H1 (cell line): Measurements from ENCODE around the gene MAP3K1. TPM values are rescaled to one million over a fixed set of nuclear protein-coding genes. Genes with fewer than 3 reads are reported as not detected.
"Not testable (repeated sequence)": the region's sequence is repeated elsewhere in the genome, so short reads cannot be mapped to it uniquely, and the experiment has no call there.

Experiments used
- CTCF ChIA-PET: fragments of 300-600 bp; sonication (Branson Sonifier 250); formaldehyde crosslinking; loops from one replicate; lab custom pipeline; 2021; ENCODE audit not compliant: partially characterized antibody; lab: Charles Lee
- POLR2A ChIA-PET: fragments of 300-600 bp; sonication (Branson Sonifier 250); formaldehyde crosslinking; loops from one replicate; lab custom pipeline; 2021; ENCODE audit warnings: inconsistent platforms; ENCODE audit not compliant: partially characterized antibody; lab: Charles Lee
- DNase-seq, 2 experiments: peaks; one replicate each; pipeline versions ENCODE4 v3.0.0 to v3.0.0-alpha.2; 2010 to 2022; ENCODE audit warnings: low spot score in 2 of 2, low read depth in 1 of 2, mixed read lengths in 1 of 2
- FAIRE-seq: peaks from 2 replicates; lab custom pipeline; 2011; peaks lifted over from hg19 to GRCh38; lab: Jason Lieb, UNC
- H2AFZ ChIP-seq: 2 replicates; pipeline ENCODE4 v1.8.1; 2012; ENCODE audit warnings: low read length, inconsistent platforms
- H2AK5ac ChIP-seq: 2 replicates; pipeline ENCODE4 v1.6.1; 2013; ENCODE audit warnings: low read depth, low read length
- H2BK120ac ChIP-seq: replicated peaks from 2 replicates; pipeline ENCODE3; 2013; ENCODE audit warnings: low read depth, low read length, inconsistent platforms
- H2BK12ac ChIP-seq: 2 replicates; pipeline ENCODE4 v1.6.1; 2013; ENCODE audit warnings: low read depth, low read length
- H2BK15ac ChIP-seq: 2 replicates; pipeline ENCODE4 v1.6.1; 2013; ENCODE audit warnings: low read length
- H2BK20ac ChIP-seq: 2 replicates; pipeline ENCODE4 v1.6.1; 2013; ENCODE audit warnings: low read length
- H2BK5ac ChIP-seq: 2 replicates; pipeline ENCODE4 v1.6.1; 2013; ENCODE audit warnings: low read depth, low read length
- H3K14ac ChIP-seq: 2 replicates; pipeline ENCODE4 v1.6.1; 2013; ENCODE audit warnings: inconsistent platforms; ENCODE audit not compliant: insufficient read length
- H3K18ac ChIP-seq: 2 replicates; pipeline ENCODE4 v1.6.1; 2013; ENCODE audit warnings: low read length; ENCODE audit errors: extremely low read depth
- H3K23ac ChIP-seq: 2 replicates; pipeline ENCODE4 v1.6.1; 2013; ENCODE audit warnings: inconsistent platforms; ENCODE audit not compliant: insufficient read length
- H3K23me2 ChIP-seq: 2 replicates; pipeline ENCODE4 v1.6.1; 2013; ENCODE audit warnings: low read depth, low read length
- H3K27ac ChIP-seq: 2 replicates; pipeline ENCODE4 v1.6.1; 2011; ENCODE audit warnings: low read depth, low read length, inconsistent platforms
- H3K27me3 ChIP-seq, 4 experiments: replicated peaks in 1 of 4; 1 replicate in 1 of 4; 2 replicates in 3 of 4; pipeline versions ENCODE4 v1.6.1 to v1.8.1; 2011 to 2013; ENCODE audit warnings: low read length in 3 of 4, mild to moderate bottlenecking in 3 of 4, inconsistent platforms in 2 of 4, mixed read lengths in 2 of 4, moderate library complexity in 1 of 4; ENCODE audit not compliant: control insufficient read depth in 3 of 4, insufficient read depth in 3 of 4; ENCODE audit errors: extremely low read depth in 1 of 4
- H3K36me3 ChIP-seq, 4 experiments: 2 replicates each; pipeline versions ENCODE4 v1.6.1 to v1.8.1; 2011 to 2013; ENCODE audit warnings: mild to moderate bottlenecking in 4 of 4, low read length in 3 of 4, moderate library complexity in 2 of 4, control low read depth in 1 of 4, inconsistent platforms in 1 of 4; ENCODE audit not compliant: insufficient read depth in 4 of 4, control insufficient read depth in 2 of 4
- H3K4ac ChIP-seq: replicated peaks from 2 replicates; pipeline ENCODE3; 2013; ENCODE audit warnings: low read length, low read depth, mixed read lengths, inconsistent platforms; ENCODE audit not compliant: insufficient read length
- H3K4me1 ChIP-seq, 4 experiments: replicated peaks in 1 of 4; 1 replicate in 1 of 4; 2 replicates in 3 of 4; pipeline versions ENCODE4 v1.6.1 to v1.8.1; 2011 to 2013; ENCODE audit warnings: low read length in 3 of 4, inconsistent platforms in 2 of 4, mixed read lengths in 1 of 4; ENCODE audit not compliant: insufficient read depth in 4 of 4, control insufficient read depth in 3 of 4
- H3K4me2 ChIP-seq, 2 experiments: 2 replicates each; pipeline versions ENCODE4 v1.6.1 to v1.8.1; 2011 to 2013; ENCODE audit warnings: low read depth in 2 of 2, low read length in 2 of 2, control low read depth in 1 of 2, inconsistent platforms in 1 of 2, mild to moderate bottlenecking in 1 of 2; ENCODE audit not compliant: insufficient read depth in 1 of 2
- H3K4me3 ChIP-seq, 4 experiments: fragments of 200-600, 300-600 bp in 1 of 4; sonication (generic), shearing (Covaris generic), sonication (Bioruptor Twin) in 1 of 4; 2 replicates each; pipeline versions ENCODE4 v1.5.1 to v1.8.1; 2011 to 2016; ENCODE audit warnings: low read length in 4 of 4, low read depth in 3 of 4, control low read depth in 2 of 4, inconsistent platforms in 2 of 4, mild to moderate bottlenecking in 2 of 4, mixed read lengths in 1 of 4, moderate library complexity in 1 of 4; ENCODE audit not compliant: insufficient read depth in 2 of 4; ENCODE audit errors: extremely low read depth in 1 of 4
- H3K56ac ChIP-seq: replicated peaks from 2 replicates; pipeline ENCODE3; 2013; ENCODE audit warnings: low read depth, mild to moderate bottlenecking, mixed read lengths, low read length, inconsistent platforms; ENCODE audit not compliant: insufficient read length
- H3K79me1 ChIP-seq: 2 replicates; pipeline ENCODE4 v1.6.1; 2013; ENCODE audit warnings: low read depth, low read length, control low read depth
- H3K79me2 ChIP-seq, 2 experiments: 2 replicates each; pipeline versions ENCODE4 v1.6.1 to v1.8.1; 2012 to 2013; ENCODE audit warnings: low read length in 2 of 2, mild to moderate bottlenecking in 2 of 2, inconsistent platforms in 1 of 2; ENCODE audit not compliant: insufficient read depth in 2 of 2, control insufficient read depth in 1 of 2
- H3K9ac ChIP-seq, 4 experiments: replicated peaks in 1 of 4; 1 replicate in 1 of 4; 2 replicates in 3 of 4; pipeline versions ENCODE4 v1.6.1 to v1.8.1; 2011 to 2013; ENCODE audit warnings: low read depth in 3 of 4, low read length in 3 of 4, control low read depth in 2 of 4, mild to moderate bottlenecking in 2 of 4, moderate library complexity in 2 of 4, inconsistent platforms in 1 of 4; ENCODE audit errors: extremely low read depth in 1 of 4
- H3K9me3 ChIP-seq, 2 experiments: 2 replicates each; pipeline versions ENCODE4 v1.6.1 to v1.8.1; 2012 to 2013; ENCODE audit warnings: mild to moderate bottlenecking in 2 of 2, moderate library complexity in 2 of 2, control low read depth in 1 of 2, inconsistent platforms in 1 of 2, low read depth in 1 of 2, low read length in 1 of 2, mixed read lengths in 1 of 2; ENCODE audit not compliant: insufficient read depth in 2 of 2
- H4K20me1 ChIP-seq, 2 experiments: replicated peaks in 1 of 2; 2 replicates each; pipeline versions ENCODE3 to v1.8.1; 2011 to 2013; ENCODE audit warnings: inconsistent platforms in 2 of 2, low read length in 2 of 2, mild to moderate bottlenecking in 1 of 2; ENCODE audit not compliant: insufficient read depth in 2 of 2, control insufficient read depth in 1 of 2
- H4K5ac ChIP-seq: 2 replicates; pipeline ENCODE4 v1.6.1; 2013; ENCODE audit warnings: low read length, low read depth, mixed read lengths, inconsistent platforms; ENCODE audit not compliant: insufficient read length
- H4K8ac ChIP-seq: 2 replicates; pipeline ENCODE4 v1.8.0; 2013; ENCODE audit warnings: mild to moderate bottlenecking, moderate library complexity, low read length, inconsistent platforms; ENCODE audit not compliant: insufficient read depth; ENCODE audit errors: extremely low read depth
- H4K91ac ChIP-seq: replicated peaks from 2 replicates; pipeline ENCODE3; 2013; ENCODE audit warnings: low read length, mixed read lengths, inconsistent platforms; ENCODE audit not compliant: insufficient read length
- WGBS, 2 experiments: shearing (Covaris generic) in 1 of 2; methylation state at CpG; one replicate each; pipeline versions ENCODE4 v1.1.6 to v1.1.7; 2013 to 2015; ENCODE audit warnings: low lambda C conversion rate in 2 of 2, mixed read lengths in 2 of 2, inconsistent platforms in 1 of 2, low coverage in 1 of 2, missing lambda C conversion rate in 1 of 2; ENCODE audit not compliant: insufficient replicate concordance in 2 of 2, insufficient coverage in 1 of 2, insufficient read length in 1 of 2; ENCODE audit errors: extremely low coverage in 1 of 2, missing lambda C conversion rate in 1 of 2; 5-methylcytosine and 5-hydroxymethylcytosine counted together
- polyA plus RNA-seq, 7 experiments: library from polyadenylated mRNA; depleted of rRNA in 3 of 7; stranded (reverse) in 5 of 7; unstranded in 2 of 7; fragments of >200 nt in 5 of 7; fragments of 200-250 nt in 2 of 7; gene quantifications; 1 replicate in 5 of 7; 2 replicates in 1 of 7; 4 replicates in 1 of 7; pipeline versions ENCODE4 v1.2.1 to v1.2.3, GENCODE V29; 2011 to 2013; ENCODE audit warnings: missing spikeins in 2 of 7, mixed read lengths in 2 of 7
- total RNA-seq: library from RNA; stranded (reverse); fragmentation: NEBNext Ultra II Directional; extraction: Animal tissue kit (Norgen Biotek cat#: 25700); gene quantifications from 2 replicates; pipeline ENCODE4 v1.2.1, GENCODE V29; 2021

The MAP3K1 gene
- total and polyA plus RNA-seq, 2 of the 8 experiments (the other 6 are each of a cell fraction or from before 2014, with no cell fraction given) = 3.9 to 11.8 TPM

GRCh38 chr5:56821868-56822267, 6.5 kb downstream of the MAP3K1 start:
- 85% methylated on average over 5 of the region's 5 CpGs; no CpG with 5 or more reads in 1 of the 2 experiments for WGBS, 2 experiments
- DNase-seq, CTCF ChIA-PET: not testable (repeated sequence)

More at GRCh38 chr5:56821868-56822267, 6.5 kb downstream of the MAP3K1 start:
- H3K56ac ChIP-seq, H3K27me3 ChIP-seq, H2BK12ac ChIP-seq, H4K91ac ChIP-seq, H3K9ac ChIP-seq, H3K18ac ChIP-seq, H2AFZ ChIP-seq, H3K36me3 ChIP-seq, H2BK15ac ChIP-seq, FAIRE-seq, POLR2A ChIA-PET, H3K9me3 ChIP-seq, H4K20me1 ChIP-seq, H3K79me1 ChIP-seq, H2AK5ac ChIP-seq, H2BK20ac ChIP-seq, H3K23me2 ChIP-seq, H4K8ac ChIP-seq, H2BK5ac ChIP-seq, H3K4me2 ChIP-seq, H2BK120ac ChIP-seq, H4K5ac ChIP-seq, H3K14ac ChIP-seq, H3K4me3 ChIP-seq, H3K4me1 ChIP-seq, H3K4ac ChIP-seq, H3K23ac ChIP-seq, H3K27ac ChIP-seq: not testable (repeated sequence)
- H3K79me2 ChIP-seq = peaks cover 0 to 85% of the 10 kb centered on the region in 2 experiments; a peak in 2 of 4 replicates
